Fibroblast of lung (primary cell): ENCODE measurements around the gene OPN4. TPM values are rescaled to one million over a fixed set of nuclear protein-coding genes. Genes with fewer than 3 reads are reported as not detected.

ENCODE experiments used
- DNase-seq, 2 donors: peaks; one replicate each; pipeline versions ENCODE4 v3.0.0 to v3.0.0-alpha.2; 2010; ENCODE audit warnings: low read depth in 2 of 2
- H2AFZ ChIP-seq: 2 replicates; pipeline ENCODE4 v1.5.1; 2012; ENCODE audit warnings: low read length, control low read depth, inconsistent platforms
- H3K27ac ChIP-seq: 2 replicates; pipeline ENCODE4 v1.5.1; 2011; ENCODE audit warnings: low read length, control low read depth; ENCODE audit not compliant: insufficient read depth
- H3K27me3 ChIP-seq: 2 replicates; pipeline ENCODE4 v1.5.1; 2011; ENCODE audit warnings: mild to moderate bottlenecking, low read length; ENCODE audit not compliant: control insufficient read depth, insufficient read depth
- H3K36me3 ChIP-seq: 2 replicates; pipeline ENCODE4 v1.5.1; 2011; ENCODE audit warnings: low read length; ENCODE audit not compliant: control insufficient read depth, insufficient read depth
- H3K4me1 ChIP-seq: 2 replicates; pipeline ENCODE4 v1.5.1; 2011; ENCODE audit warnings: low read length; ENCODE audit not compliant: control insufficient read depth, insufficient read depth; ENCODE audit errors: extremely low read depth
- H3K4me2 ChIP-seq: 2 replicates; pipeline ENCODE4 v1.5.1; 2011; ENCODE audit warnings: low read length, control low read depth; ENCODE audit not compliant: insufficient read depth; ENCODE audit errors: extremely low read depth
- H3K4me3 ChIP-seq, 4 experiments: fragments of 200-600 bp in 1 of 4; sonication (generic) in 1 of 4; replicated peaks in 1 of 4; 2 replicates each; pipeline ENCODE4 v1.5.1; 2011 to 2016; ENCODE audit warnings: low read length in 4 of 4, low read depth in 3 of 4, mild to moderate bottlenecking in 3 of 4, control low read depth in 2 of 4, inconsistent platforms in 1 of 4, mixed read lengths in 1 of 4; ENCODE audit not compliant: insufficient read depth in 1 of 4; ENCODE audit errors: control extremely low read depth in 1 of 4
- H3K79me2 ChIP-seq: 2 replicates; pipeline ENCODE4 v1.5.1; 2012; ENCODE audit warnings: mild to moderate bottlenecking, low read length, inconsistent platforms; ENCODE audit not compliant: control insufficient read depth, insufficient read depth
- H3K9ac ChIP-seq: 2 replicates; pipeline ENCODE4 v1.5.1; 2011; ENCODE audit warnings: mild to moderate bottlenecking, low read length, control low read depth; ENCODE audit not compliant: insufficient read depth
- H3K9me3 ChIP-seq: 2 replicates; pipeline ENCODE4 v1.5.1; 2012; ENCODE audit warnings: low read depth, low read length; ENCODE audit not compliant: control insufficient read depth, insufficient read depth
- H4K20me1 ChIP-seq: 2 replicates; pipeline ENCODE4 v1.5.1; 2011; ENCODE audit warnings: low read length; ENCODE audit not compliant: control insufficient read depth, insufficient read depth; ENCODE audit errors: extremely low read depth
- CTCF ChIP-seq, 2 donors: IDR thresholded peaks in 1 of 2; conservative IDR thresholded peaks in 1 of 2; 1 replicate in 1 of 2; 2 replicates in 1 of 2; pipeline ENCODE4 v1.5.1; 2011 to 2012; ENCODE audit warnings: low read length in 2 of 2, control low read depth in 1 of 2, inconsistent platforms in 1 of 2, low read depth in 1 of 2, mild to moderate bottlenecking in 1 of 2
- EZH2 ChIP-seq: IDR thresholded peaks from 2 replicates; pipeline ENCODE4 v1.5.1; 2012; ENCODE audit warnings: low read length, control low read depth, mild to moderate bottlenecking; ENCODE audit errors: missing control alignments
- polyA plus RNA-seq, 2 donors: library from polyadenylated mRNA; depleted of rRNA in 1 of 2; stranded (reverse) in 1 of 2; unstranded in 1 of 2; fragments of >200 nt; gene quantifications; 2 replicates each; pipeline ENCODE4 v1.2.1, GENCODE V29; 2011 to 2012; ENCODE audit warnings: missing spikeins in 1 of 2
- total RNA-seq: library from RNA; depleted of rRNA; stranded (reverse); fragments of >200 nt; gene quantifications from 2 replicates; pipeline ENCODE4 v1.2.1, GENCODE V29; 2014

OPN4 gene
- total and polyA plus RNA-seq, 2 donors (not counting 1 experiment from before 2014, with no cell fraction given), result not detected

- no peak for TF ChIP-seq CTCF (conservative IDR thresholded peaks at IDR 0.05 in 1 of 2, IDR thresholded peaks at IDR 0.05 in 1 of 2; ENCODE audit: low read depth in 1 of 2, low read length in 2 of 2)
- TF ChIP-seq EZH2, result no peak
- DNase-seq, result no peak
- no peaks in the 10 kb centered on the region for H3K79me2 ChIP-seq
- H4K20me1 ChIP-seq, result no peaks in the 10 kb centered on the region
- H3K36me3 ChIP-seq, result no peaks in the 10 kb centered on the region
- H3K9ac ChIP-seq, result no peak overlapping the region
- H3K4me3 ChIP-seq, result no peak overlapping the region
- H2AFZ ChIP-seq, result no peak overlapping the region
- no peaks in the 10 kb centered on the region for H3K9me3 ChIP-seq
- H3K27me3 ChIP-seq, result no peaks in the 10 kb centered on the region
- H3K4me2 ChIP-seq, result no peak overlapping the region
- H3K27ac ChIP-seq, result no peak overlapping the region
- H3K4me1 ChIP-seq, result no peaks in the 10 kb centered on the region
Observed at GRCh38 chr10:86700851-86701617, 46.7 kb downstream of the OPN4 start.

GRCh38 chr10:86703176-86703575 lies 48.8 kb downstream of the OPN4 start:
- H3K79me2 ChIP-seq, result no peaks in the 10 kb centered on the region
- no peaks in the 10 kb centered on the region for H3K9me3 ChIP-seq
- TF ChIP-seq CTCF (conservative IDR thresholded peaks at IDR 0.05 in 1 of 2, IDR thresholded peaks at IDR 0.05 in 1 of 2; ENCODE audit: low read depth in 1 of 2, low read length in 2 of 2), result no peak
- TF ChIP-seq EZH2, result no peak
- H3K27ac ChIP-seq, result no peak overlapping the region
- H2AFZ ChIP-seq, result no peak overlapping the region
- DNase-seq, result no peak
- no peak overlapping the region for H3K4me2 ChIP-seq
- H4K20me1 ChIP-seq, result no peaks in the 10 kb centered on the region
- H3K4me3 ChIP-seq, result no peak overlapping the region
- no peaks in the 10 kb centered on the region for H3K27me3 ChIP-seq
- H3K9ac ChIP-seq, result no peak overlapping the region
- no peaks in the 10 kb centered on the region for H3K4me1 ChIP-seq
- H3K36me3 ChIP-seq, result no peaks in the 10 kb centered on the region

- no peaks in the 10 kb centered on the region for H4K20me1 ChIP-seq
- H3K4me2 ChIP-seq, result no peak overlapping the region
- H3K9me3 ChIP-seq, result no peaks in the 10 kb centered on the region
- H3K27me3 ChIP-seq, result no peaks in the 10 kb centered on the region
- H3K36me3 ChIP-seq, result no peaks in the 10 kb centered on the region
- peak in 1 of 2 donors; percentile 9 for DNase-seq
- H3K4me1 ChIP-seq, result no peaks in the 10 kb centered on the region
- no peak overlapping the region for H3K4me3 ChIP-seq
- H2AFZ ChIP-seq, result no peak overlapping the region
- H3K27ac ChIP-seq, result no peak overlapping the region
- no peaks in the 10 kb centered on the region for H3K79me2 ChIP-seq
- TF ChIP-seq EZH2, result no peak
- TF ChIP-seq CTCF (conservative IDR thresholded peaks at IDR 0.05 in 1 of 2, IDR thresholded peaks at IDR 0.05 in 1 of 2; ENCODE audit: low read depth in 1 of 2, low read length in 2 of 2), result no peak
- H3K9ac ChIP-seq, result no peak overlapping the region
Observed at GRCh38 chr10:86705139-86705538, 50.8 kb downstream of the OPN4 start.
